NCI-H1694 (cell line): ENCODE results near the gene RAC3.

Experiments used
- DNase-seq: peaks from one replicate; lab custom pipeline; 2025; lab: John Stamatoyannopoulos, UW

Gene RAC3

GRCh38 chr17:82031303-82031884 is at the start of gene RAC3:
Gene RAC3 (plus strand): TSS chr17:82031678. CDS start chr17:82031762, 84 bp downstream.
- DNase-seq: no peak

- DNase-seq: no peak
Observed at GRCh38 chr17:81983011-81983638, 48.4 kb upstream of the RAC3 start.

- no peak for DNase-seq
Observed at GRCh38 chr17:81983639-81984373, 47.7 kb upstream of the RAC3 start.

GRCh38 chr17:81984773-81985410 is 46.6 kb upstream of the RAC3 start:
- DNase-seq: no peak

GRCh38 chr17:81986606-81987005 is 44.9 kb upstream of the RAC3 start:
- DNase-seq: no peak

- no peak for DNase-seq
Observed at GRCh38 chr17:81987161-81987770, 44.2 kb upstream of the RAC3 start.

- no peak for DNase-seq
Observed at GRCh38 chr17:81990836-81991683, 40.4 kb upstream of the RAC3 start.

- DNase-seq: peak; percentile 61
Observed at GRCh38 chr17:81991684-81992305, 39.7 kb upstream of the RAC3 start.

- DNase-seq: no peak
Observed at GRCh38 chr17:81992306-81993102, 39.0 kb upstream of the RAC3 start.

GRCh38 chr17:81993729-81994592 is 37.5 kb upstream of the RAC3 start:
- DNase-seq: no peak

GRCh38 chr17:81994593-81995462 is 36.6 kb upstream of the RAC3 start:
- no peak for DNase-seq

- DNase-seq: no peak
Observed at GRCh38 chr17:81995463-81996231, 35.8 kb upstream of the RAC3 start.

- DNase-seq: no peak
Observed at GRCh38 chr17:81996232-81996756, 35.2 kb upstream of the RAC3 start.

GRCh38 chr17:81996757-81997441 is 34.6 kb upstream of the RAC3 start:
- DNase-seq: no peak

GRCh38 chr17:81998212-81998611 is 33.3 kb upstream of the RAC3 start:
- no peak for DNase-seq

- DNase-seq: no peak
Observed at GRCh38 chr17:81998691-81999438, 32.6 kb upstream of the RAC3 start.
